GM19193 (cell line): ENCODE measurements around the gene ATRN.

Experiments
- POLR2A ChIP-seq: IDR thresholded peaks from 4 replicates; pipeline ENCODE4 v1.6.1; 2011; ENCODE audit not compliant: insufficient read depth, insufficient read length; ENCODE audit errors: extremely low read depth

The ATRN gene

GRCh38 chr20:3661814-3662665, 191.2 kb downstream of the ATRN start:
- no peak for TF ChIP-seq POLR2A

GRCh38 chr20:3663031-3663701, 192.3 kb downstream of the ATRN start, which contains the start of gene GFRA4:
TSS of gene GFRA4 (minus strand) at chr20:3663399. CDS start at chr20:3663399, 0 bp downstream.
- no peak for TF ChIP-seq POLR2A

- TF ChIP-seq POLR2A: no peak
Observed at GRCh38 chr20:3663858-3664257, 193.0 kb downstream of the ATRN start.

- TF ChIP-seq POLR2A: no peak
Observed at GRCh38 chr20:3667434-3668037, 196.7 kb downstream of the ATRN start.

- no peak for TF ChIP-seq POLR2A
Observed at GRCh38 chr20:3669710-3670367, 199.0 kb downstream of the ATRN start.

GRCh38 chr20:3670511-3670910, 199.7 kb downstream of the ATRN start:
- TF ChIP-seq POLR2A: no peak

- no peak for TF ChIP-seq POLR2A
Observed at GRCh38 chr20:3670945-3671344, 200.1 kb downstream of the ATRN start.

- TF ChIP-seq POLR2A: no peak
Observed at GRCh38 chr20:3671986-3672546, 201.2 kb downstream of the ATRN start.

GRCh38 chr20:3672547-3673171, 201.8 kb downstream of the ATRN start:
- no peak for TF ChIP-seq POLR2A

- TF ChIP-seq POLR2A: no peak
Observed at GRCh38 chr20:3673221-3674070, 202.6 kb downstream of the ATRN start.

- TF ChIP-seq POLR2A: no peak
Observed at GRCh38 chr20:3674447-3674846, 203.6 kb downstream of the ATRN start.

- TF ChIP-seq POLR2A: no peak
Observed at GRCh38 chr20:3674995-3675900, 204.4 kb downstream of the ATRN start.
